Loucy (cell line): ENCODE results near the gene GPR135.

Experiments
- H2AFZ ChIP-seq: fragments of 200-600 bp; sonication (generic); 2 replicates; pipeline ENCODE4 v1.6.0; 2016; ENCODE audit warnings: antibody characterized with exemption, mild to moderate bottlenecking, low read length, moderate library complexity
- H3F3A ChIP-seq: fragments of 200-600 bp; 2 replicates; pipeline ENCODE4 v1.6.0; 2016; ENCODE audit warnings: antibody characterized with exemption, low read depth, mild to moderate bottlenecking
- H3K27me3 ChIP-seq: fragments of 200-600 bp; sonication (generic); 2 replicates; pipeline ENCODE4 v1.6.1; 2014; ENCODE audit warnings: low read length, mild to moderate bottlenecking; ENCODE audit not compliant: insufficient read depth, poor library complexity, severe bottlenecking
- H3K36me3 ChIP-seq: fragments of 200-600 bp; sonication (generic); 2 replicates; pipeline ENCODE4 v1.6.1; 2016; ENCODE audit warnings: low read length; ENCODE audit not compliant: insufficient read depth
- H3K4me1 ChIP-seq: fragments of 200-600 bp; sonication (generic); 2 replicates; pipeline ENCODE4 v1.5.1; 2014; ENCODE audit warnings: low read length, mild to moderate bottlenecking; ENCODE audit not compliant: insufficient read depth, poor library complexity, severe bottlenecking
- H3K4me2 ChIP-seq: fragments of 200-600 bp; sonication (generic); 2 replicates; pipeline ENCODE4 v1.6.0; 2014; ENCODE audit warnings: antibody characterized with exemption, low read length, low read depth, mild to moderate bottlenecking; ENCODE audit not compliant: poor library complexity, severe bottlenecking
- H3K4me3 ChIP-seq: fragments of 200-600 bp; sonication (generic); 2 replicates; pipeline ENCODE4 v1.5.1; 2014; ENCODE audit warnings: low read length, mild to moderate bottlenecking, mixed read lengths; ENCODE audit not compliant: poor library complexity, severe bottlenecking
- H3K79me2 ChIP-seq: fragments of 200-600 bp; sonication (generic); 2 replicates; pipeline ENCODE4 v1.6.1; 2014; ENCODE audit warnings: low read length; ENCODE audit not compliant: insufficient read depth
- H3K9ac ChIP-seq: fragments of 200-600 bp; sonication (generic); 2 replicates; pipeline ENCODE4 v1.6.0; 2014; ENCODE audit warnings: mild to moderate bottlenecking, low read depth, low read length, moderate library complexity; ENCODE audit not compliant: poor library complexity, severe bottlenecking
- H3K9me2 ChIP-seq: fragments of 200-600 bp; sonication (generic); replicated peaks from 2 replicates; pipeline ENCODE4 v1.6.1; 2016; ENCODE audit warnings: low read depth, low read length, mixed read lengths
- H3K9me3 ChIP-seq: fragments of 200-600 bp; sonication (generic); 2 replicates; pipeline ENCODE4 v1.6.1; 2014; ENCODE audit warnings: mild to moderate bottlenecking, antibody characterized with exemption, low read length, low read depth; ENCODE audit not compliant: insufficient read depth
- H4K20me1 ChIP-seq: fragments of 200-600 bp; sonication (generic); 2 replicates; pipeline ENCODE4 v1.6.0; 2014; ENCODE audit warnings: antibody characterized with exemption, low read length, mild to moderate bottlenecking; ENCODE audit not compliant: insufficient read depth, poor library complexity, severe bottlenecking
- EZH2phosphoT487 ChIP-seq: fragments of 200-600 bp; IDR thresholded peaks from 2 replicates; pipeline ENCODE4 v1.6.1; 2018; ENCODE audit warnings: antibody characterized with exemption, mild to moderate bottlenecking, moderate library complexity, borderline replicate concordance
- TF ChIP-seq, protein P1 (sequence below): fragments of 200-600 bp; sonication (generic); conservative IDR thresholded peaks from 2 replicates; pipeline ENCODE4 v1.5.1; 2014; ENCODE audit warnings: mild to moderate bottlenecking, antibody characterized with exemption, low read length

Gene GPR135

DNA sequence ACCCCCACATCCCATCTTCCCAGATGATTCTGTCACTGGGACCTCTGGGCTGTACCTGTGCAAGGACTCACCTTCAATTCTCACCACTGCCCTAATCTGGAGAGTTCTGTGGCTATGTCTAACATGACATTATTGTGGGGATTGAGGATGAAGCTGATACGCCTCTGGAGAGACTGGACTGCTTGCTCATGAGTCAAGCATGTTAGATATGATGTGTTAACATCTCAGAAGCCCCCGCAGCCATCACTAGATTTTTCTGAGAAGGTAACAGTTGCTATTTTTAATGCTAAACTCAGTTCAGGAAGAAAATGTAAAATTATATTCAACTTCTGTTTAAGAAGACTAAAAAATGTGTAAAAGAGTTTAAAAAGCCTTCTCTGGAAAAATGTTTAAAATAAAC is 44.8 kb upstream of the GPR135 start:
- H3K27me3 ChIP-seq = no peaks in the 10 kb centered on the region
- no peak overlapping the region for H3K4me3 ChIP-seq
- H3K9me3 ChIP-seq = no peaks in the 10 kb centered on the region
- no peaks in the 10 kb centered on the region for H3K9me2 ChIP-seq
- H3K4me2 ChIP-seq = no peak overlapping the region
- H3K9ac ChIP-seq = no peak overlapping the region
- peaks cover under 1% of the 10 kb centered on the region for H3K4me1 ChIP-seq
- no peaks in the 10 kb centered on the region for H3K79me2 ChIP-seq
- TF ChIP-seq, protein P1, sequence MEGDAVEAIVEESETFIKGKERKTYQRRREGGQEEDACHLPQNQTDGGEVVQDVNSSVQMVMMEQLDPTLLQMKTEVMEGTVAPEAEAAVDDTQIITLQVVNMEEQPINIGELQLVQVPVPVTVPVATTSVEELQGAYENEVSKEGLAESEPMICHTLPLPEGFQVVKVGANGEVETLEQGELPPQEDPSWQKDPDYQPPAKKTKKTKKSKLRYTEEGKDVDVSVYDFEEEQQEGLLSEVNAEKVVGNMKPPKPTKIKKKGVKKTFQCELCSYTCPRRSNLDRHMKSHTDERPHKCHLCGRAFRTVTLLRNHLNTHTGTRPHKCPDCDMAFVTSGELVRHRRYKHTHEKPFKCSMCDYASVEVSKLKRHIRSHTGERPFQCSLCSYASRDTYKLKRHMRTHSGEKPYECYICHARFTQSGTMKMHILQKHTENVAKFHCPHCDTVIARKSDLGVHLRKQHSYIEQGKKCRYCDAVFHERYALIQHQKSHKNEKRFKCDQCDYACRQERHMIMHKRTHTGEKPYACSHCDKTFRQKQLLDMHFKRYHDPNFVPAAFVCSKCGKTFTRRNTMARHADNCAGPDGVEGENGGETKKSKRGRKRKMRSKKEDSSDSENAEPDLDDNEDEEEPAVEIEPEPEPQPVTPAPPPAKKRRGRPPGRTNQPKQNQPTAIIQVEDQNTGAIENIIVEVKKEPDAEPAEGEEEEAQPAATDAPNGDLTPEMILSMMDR = no peak
- TF ChIP-seq EZH2phosphoT487 = no peak
- no peaks in the 10 kb centered on the region for H3F3A ChIP-seq
- H3K36me3 ChIP-seq = no peaks in the 10 kb centered on the region
- H4K20me1 ChIP-seq = no peaks in the 10 kb centered on the region
- no peak overlapping the region for H2AFZ ChIP-seq

DNA sequence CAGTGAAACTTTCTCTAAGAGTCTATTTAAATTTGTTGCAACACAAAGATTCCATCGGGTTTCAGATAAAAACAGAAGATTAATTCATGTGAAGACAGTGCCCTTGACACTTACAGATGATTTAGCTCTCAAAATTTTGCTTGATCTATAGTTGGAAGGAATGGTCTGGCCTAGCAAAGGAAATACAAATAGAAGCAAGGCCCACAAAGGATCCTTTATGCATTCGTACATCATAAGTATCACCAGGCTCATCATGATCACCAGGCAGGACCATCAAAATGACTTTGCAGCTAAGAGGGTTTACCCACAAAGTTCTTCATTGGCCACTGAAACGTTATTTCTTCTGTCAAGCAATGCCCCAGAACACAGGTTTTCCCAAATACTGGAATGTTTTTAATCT is 43.9 kb upstream of the GPR135 start:
- Histone ChIP-seq H3K9me2 (no peaks in the 10 kb centered on the region), H4K20me1 (no peaks in the 10 kb centered on the region), H3K36me3 (peaks cover 2% of the 10 kb centered on the region; the same call in 1 of the 2 replicates), H3F3A (no peaks in the 10 kb centered on the region), H3K79me2 (no peaks in the 10 kb centered on the region), H3K4me3 (no peak overlapping the region), H3K4me2 (no peak overlapping the region), H3K9ac (no peak overlapping the region), H2AFZ (no peak overlapping the region), H3K27me3 (no peaks in the 10 kb centered on the region), H3K9me3 (no peaks in the 10 kb centered on the region), H3K4me1 (peaks cover 4% of the 10 kb centered on the region)
- TF ChIP-seq, protein P1 = no peak
- TF ChIP-seq EZH2phosphoT487 = no peak

DNA sequence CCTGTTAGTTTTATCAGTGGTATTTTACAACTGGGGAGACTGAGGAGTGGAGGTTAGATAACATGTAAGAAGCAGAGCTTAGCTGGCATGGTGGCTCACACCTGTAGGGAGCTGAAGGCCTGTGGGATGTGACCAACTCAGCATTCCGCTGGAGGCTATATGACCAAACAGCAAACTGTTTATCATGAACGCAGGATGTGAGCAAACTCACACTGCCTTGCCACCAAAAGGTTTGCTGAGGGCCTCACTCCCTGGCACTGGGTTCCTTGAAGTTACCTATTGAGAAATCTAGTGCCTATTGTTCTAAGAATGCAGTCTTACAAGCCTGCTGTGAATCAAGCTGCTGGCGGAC is 42.5 kb upstream of the GPR135 start:
- Histone ChIP-seq H3K4me1 (peaks cover 4% of the 10 kb centered on the region), H3K9me3 (no peaks in the 10 kb centered on the region), H3K9ac (no peak overlapping the region), H4K20me1 (no peaks in the 10 kb centered on the region), H2AFZ (no peak overlapping the region), H3K79me2 (no peaks in the 10 kb centered on the region), H3K9me2 (no peaks in the 10 kb centered on the region), H3F3A (no peaks in the 10 kb centered on the region), H3K36me3 (peaks cover 6% of the 10 kb centered on the region; the same call in 1 of the 2 replicates), H3K4me3 (no peak overlapping the region), H3K4me2 (no peak overlapping the region), H3K27me3 (no peaks in the 10 kb centered on the region)
- TF ChIP-seq EZH2phosphoT487 = no peak
- TF ChIP-seq, protein P1 = no peak
